Heart left ventricle (tissue), 13 donors: ENCODE measurements around the gene ARIH1.

Experiments used
- POLR2A ChIP-seq, 2 donors: fragments of 450-650 bp; IDR thresholded peaks; one replicate each; pipeline ENCODE4 v1.6.1; 2017; ENCODE audit warnings: antibody characterized with exemption in 2 of 2, mild to moderate bottlenecking in 2 of 2, moderate library complexity in 2 of 2
- TF ChIP-seq, protein P1 (sequence below), 12 donors: fragments of 200-600 bp; sonication (generic) in 4 of 12; IDR thresholded peaks; one replicate each; pipeline versions ENCODE4 v1.5.0 to v1.8.0; 2018 to 2022; ENCODE audit warnings: antibody characterized with exemption in 12 of 12, mild to moderate bottlenecking in 5 of 12
- donor health status: ischemic (EF 13 %, LVEDD 7.1; RV severe dilation, severe dysfunction).
- donor health status: DM: no; HTN: yes; CAD: no.
- donor health status: DM: no; HTN: no; CAD: no.
- donor health status: ischemic (EF 25% LVEDD 6.9; RV normal size, moderate dysfunction).
- donor health status: ischemic (EF 25% LVEDD 5.7; RV mildly dilated, moderate dysfunction).
- donor health status: ischemic (EF 35%, LVEDD 5.7; RV mildly dilated, moderate dysfunction).
- donor health status: nonischemic (EF 11% LVEDD 7.7; RV severe dilation, severe dysfunction).
- donor health status: DM: yes; HTN: yes; CAD: no.
- donor health status: PGD.
- donor health status: ischemic (EF 29% LVEDD 5.4; RV normal size, mild dysfunction).
- donor health status: nonischemic (EF 23%, LVEDD 6.1; RV moderate dilation, normal function).

DNA sequence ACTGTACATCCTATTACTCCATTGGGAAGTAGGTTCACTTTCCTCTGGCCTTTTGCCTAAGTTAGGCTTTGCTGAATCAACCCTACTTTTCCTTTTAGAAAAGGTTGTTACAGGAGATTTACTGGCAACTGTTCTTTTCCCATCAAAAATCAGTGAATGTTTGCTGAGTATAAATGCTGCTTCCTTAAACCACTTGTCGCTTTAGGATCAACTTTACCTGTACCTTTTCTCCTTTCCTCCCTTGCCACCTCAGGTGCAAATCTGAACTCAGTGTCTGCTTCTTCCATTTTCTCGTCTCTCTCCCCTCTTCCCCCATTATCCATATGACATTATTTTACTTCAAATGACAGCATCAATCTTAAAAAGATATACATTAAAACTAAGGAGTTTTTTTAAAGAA is 110.9 kb downstream of the ARIH1 start:
- TF ChIP-seq, protein P1, sequence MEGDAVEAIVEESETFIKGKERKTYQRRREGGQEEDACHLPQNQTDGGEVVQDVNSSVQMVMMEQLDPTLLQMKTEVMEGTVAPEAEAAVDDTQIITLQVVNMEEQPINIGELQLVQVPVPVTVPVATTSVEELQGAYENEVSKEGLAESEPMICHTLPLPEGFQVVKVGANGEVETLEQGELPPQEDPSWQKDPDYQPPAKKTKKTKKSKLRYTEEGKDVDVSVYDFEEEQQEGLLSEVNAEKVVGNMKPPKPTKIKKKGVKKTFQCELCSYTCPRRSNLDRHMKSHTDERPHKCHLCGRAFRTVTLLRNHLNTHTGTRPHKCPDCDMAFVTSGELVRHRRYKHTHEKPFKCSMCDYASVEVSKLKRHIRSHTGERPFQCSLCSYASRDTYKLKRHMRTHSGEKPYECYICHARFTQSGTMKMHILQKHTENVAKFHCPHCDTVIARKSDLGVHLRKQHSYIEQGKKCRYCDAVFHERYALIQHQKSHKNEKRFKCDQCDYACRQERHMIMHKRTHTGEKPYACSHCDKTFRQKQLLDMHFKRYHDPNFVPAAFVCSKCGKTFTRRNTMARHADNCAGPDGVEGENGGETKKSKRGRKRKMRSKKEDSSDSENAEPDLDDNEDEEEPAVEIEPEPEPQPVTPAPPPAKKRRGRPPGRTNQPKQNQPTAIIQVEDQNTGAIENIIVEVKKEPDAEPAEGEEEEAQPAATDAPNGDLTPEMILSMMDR (IDR thresholded peaks at IDR 0.05), result no peak
- TF ChIP-seq POLR2A (IDR thresholded peaks at IDR 0.05), result no peak
